Measurements from ENCODE around the gene SH3GL3.

SH3GL3 gene

GRCh38 chr15:83654379-83655236, 207.5 kb downstream of the SH3GL3 start:
- Histone ChIP-seq H3K4me3 (ENCODE audit: low read length) (peak overlapping the region; percentile 58), H3K36me3 (ENCODE audit: insufficient read depth, low read length) (no peaks in the 10 kb centered on the region), H3K27me3 (ENCODE audit: insufficient read depth, low read length) (peaks cover 51% of the 10 kb centered on the region), H3K9ac (ENCODE audit: low read depth, low read length) (no peak overlapping the region), H3K27ac (ENCODE audit: low read depth, low read length) (no peak overlapping the region), H3K4me1 (ENCODE audit: insufficient read depth, low read length) (no peaks in the 10 kb centered on the region), H3K9me3 (ENCODE audit: insufficient read depth, low read depth, low read length) (no peaks in the 10 kb centered on the region)
- WGBS, result 9% methylated on average over 67 of the region's 67 CpGs

- H3K27me3 ChIP-seq (ENCODE audit: insufficient read depth, low read length), result peaks cover 51% of the 10 kb centered on the region
- no peak overlapping the region for H3K27ac ChIP-seq (ENCODE audit: low read depth, low read length)
- no peak overlapping the region for H3K9ac ChIP-seq (ENCODE audit: low read depth, low read length)
- H3K4me3 ChIP-seq (ENCODE audit: low read length), result no peak overlapping the region
- H3K36me3 ChIP-seq (ENCODE audit: insufficient read depth, low read length), result no peaks in the 10 kb centered on the region
- no peaks in the 10 kb centered on the region for H3K4me1 ChIP-seq (ENCODE audit: insufficient read depth, low read length)
- 85% methylated on average over 8 of the region's 8 CpGs for WGBS
- H3K9me3 ChIP-seq (ENCODE audit: insufficient read depth, low read depth, low read length), result no peaks in the 10 kb centered on the region
Observed at GRCh38 chr15:83655237-83655616, 208.1 kb downstream of the SH3GL3 start.

GRCh38 chr15:83656192-83656591, 209.1 kb downstream of the SH3GL3 start:
- no peak overlapping the region for H3K4me3 ChIP-seq (ENCODE audit: low read length)
- H3K9ac ChIP-seq (ENCODE audit: low read depth, low read length), result no peak overlapping the region
- no peaks in the 10 kb centered on the region for H3K4me1 ChIP-seq (ENCODE audit: insufficient read depth, low read length)
- H3K27ac ChIP-seq (ENCODE audit: low read depth, low read length), result no peak overlapping the region
- WGBS, result 90% methylated on average over 5 of the region's 5 CpGs
- no peaks in the 10 kb centered on the region for H3K9me3 ChIP-seq (ENCODE audit: insufficient read depth, low read depth, low read length)
- H3K27me3 ChIP-seq (ENCODE audit: insufficient read depth, low read length), result peaks cover 51% of the 10 kb centered on the region
- H3K36me3 ChIP-seq (ENCODE audit: insufficient read depth, low read length), result no peaks in the 10 kb centered on the region

GRCh38 chr15:83656943-83657528, 209.9 kb downstream of the SH3GL3 start:
- Histone ChIP-seq H3K27ac (ENCODE audit: low read depth, low read length) (no peak overlapping the region), H3K4me3 (ENCODE audit: low read length) (no peak overlapping the region), H3K36me3 (ENCODE audit: insufficient read depth, low read length) (no peaks in the 10 kb centered on the region), H3K9me3 (ENCODE audit: insufficient read depth, low read depth, low read length) (no peaks in the 10 kb centered on the region), H3K9ac (ENCODE audit: low read depth, low read length) (no peak overlapping the region), H3K4me1 (ENCODE audit: insufficient read depth, low read length) (no peaks in the 10 kb centered on the region), H3K27me3 (ENCODE audit: insufficient read depth, low read length) (peaks cover 44% of the 10 kb centered on the region)
- 97% methylated on average over 6 of the region's 10 CpGs for WGBS

- Histone ChIP-seq H3K27ac (ENCODE audit: low read depth, low read length) (no peak overlapping the region), H3K9me3 (ENCODE audit: insufficient read depth, low read depth, low read length) (no peaks in the 10 kb centered on the region), H3K9ac (ENCODE audit: low read depth, low read length) (no peak overlapping the region), H3K36me3 (ENCODE audit: insufficient read depth, low read length) (no peaks in the 10 kb centered on the region), H3K27me3 (ENCODE audit: insufficient read depth, low read length) (peaks cover 39% of the 10 kb centered on the region), H3K4me1 (ENCODE audit: insufficient read depth, low read length) (no peaks in the 10 kb centered on the region), H3K4me3 (ENCODE audit: low read length) (no peak overlapping the region)
- 80% methylated on average over 4 of the region's 4 CpGs for WGBS
Observed at GRCh38 chr15:83657549-83657948, 210.4 kb downstream of the SH3GL3 start.

- H3K9me3 ChIP-seq (ENCODE audit: insufficient read depth, low read depth, low read length), result no peaks in the 10 kb centered on the region
Observed at GRCh38 chr15:83658430-83659416, 211.6 kb downstream of the SH3GL3 start.

GRCh38 chr15:83659417-83659812, 212.3 kb downstream of the SH3GL3 start:
- H3K27me3 ChIP-seq (ENCODE audit: insufficient read depth, low read length), result peaks cover 26% of the 10 kb centered on the region
- no peaks in the 10 kb centered on the region for H3K9me3 ChIP-seq (ENCODE audit: insufficient read depth, low read depth, low read length)
- WGBS, result 91% methylated on average over 1 of the region's 1 CpG
- H3K27ac ChIP-seq (ENCODE audit: low read depth, low read length), result no peak overlapping the region
- no peak overlapping the region for H3K4me3 ChIP-seq (ENCODE audit: low read length)
- no peak overlapping the region for H3K9ac ChIP-seq (ENCODE audit: low read depth, low read length)
- H3K4me1 ChIP-seq (ENCODE audit: insufficient read depth, low read length), result no peaks in the 10 kb centered on the region
- H3K36me3 ChIP-seq (ENCODE audit: insufficient read depth, low read length), result no peaks in the 10 kb centered on the region

More at GRCh38 chr15:83658430-83659416, 211.6 kb downstream of the SH3GL3 start:
- Histone ChIP-seq H3K27me3 (ENCODE audit: insufficient read depth, low read length) (peaks cover 31% of the 10 kb centered on the region), H3K4me1 (ENCODE audit: insufficient read depth, low read length) (no peaks in the 10 kb centered on the region), H3K4me3 (ENCODE audit: low read length) (no peak overlapping the region), H3K9ac (ENCODE audit: low read depth, low read length) (no peak overlapping the region), H3K36me3 (ENCODE audit: insufficient read depth, low read length) (no peaks in the 10 kb centered on the region), H3K27ac (ENCODE audit: low read depth, low read length) (no peak overlapping the region)
- 94% methylated on average over 10 of the region's 10 CpGs for WGBS

- H3K4me3 ChIP-seq (ENCODE audit: low read length), result no peak overlapping the region
- no peaks in the 10 kb centered on the region for H3K4me1 ChIP-seq (ENCODE audit: insufficient read depth, low read length)
- no peaks in the 10 kb centered on the region for H3K27me3 ChIP-seq (ENCODE audit: insufficient read depth, low read length)
- no peak overlapping the region for H3K27ac ChIP-seq (ENCODE audit: low read depth, low read length)
- no peak overlapping the region for H3K9ac ChIP-seq (ENCODE audit: low read depth, low read length)
- H3K36me3 ChIP-seq (ENCODE audit: insufficient read depth, low read length), result no peaks in the 10 kb centered on the region
- WGBS, result 100% methylated on average over 2 of the region's 3 CpGs
- H3K9me3 ChIP-seq (ENCODE audit: insufficient read depth, low read depth, low read length), result no peaks in the 10 kb centered on the region
Observed at GRCh38 chr15:83665480-83665879, 218.3 kb downstream of the SH3GL3 start.

Measured in HUES64 (cell line).